Esophagus muscularis mucosa (tissue), 4 donors: Measurements from ENCODE around the gene HTR1D. TPM values are rescaled to one million over a fixed set of nuclear protein-coding genes. Genes with fewer than 3 reads are reported as not detected.

Source experiments
- DNase-seq: peaks from one replicate; pipeline ENCODE4 v3.0.0-alpha.2; 2017; ENCODE audit errors: extremely low spot score
- H3K27ac ChIP-seq, 4 donors: fragments of 200-600 bp; sonication (generic); replicated peaks in 1 of 4; 1 replicate in 3 of 4; 2 replicates in 1 of 4; pipeline ENCODE4 v1.5.1; 2016 to 2019; ENCODE audit warnings: mild to moderate bottlenecking in 1 of 4
- H3K27me3 ChIP-seq, 4 donors: fragments of 200-600 bp; sonication (generic); one replicate each; pipeline versions ENCODE4 v1.5.1 to v1.6.0; 2016 to 2019
- H3K36me3 ChIP-seq, 4 donors: fragments of 200-600 bp; sonication (generic); one replicate each; pipeline ENCODE4 v1.5.1; 2016 to 2019
- H3K4me1 ChIP-seq, 4 donors: fragments of 200-600 bp; sonication (generic); one replicate each; pipeline ENCODE4 v1.5.1; 2016 to 2019
- H3K4me3 ChIP-seq, 4 donors: fragments of 200-600 bp; sonication (generic); 1 replicate in 2 of 4; 2 replicates in 2 of 4; pipeline ENCODE4 v1.5.1; 2016 to 2019; ENCODE audit warnings: mild to moderate bottlenecking in 4 of 4, moderate library complexity in 1 of 4
- H3K9me3 ChIP-seq, 4 donors: fragments of 200-600 bp; sonication (generic); 1 replicate in 3 of 4; 2 replicates in 1 of 4; pipeline ENCODE4 v1.5.1; 2016 to 2019
- EP300 ChIP-seq: sonication (generic); formaldehyde crosslinking; IDR thresholded peaks from one replicate; pipeline ENCODE4 v1.6.1; 2017; ENCODE audit warnings: antibody characterized with exemption
- POLR2A ChIP-seq: fragments of 450-650 bp; IDR thresholded peaks from one replicate; pipeline ENCODE4 v1.6.1; 2017; ENCODE audit warnings: antibody characterized with exemption, moderate library complexity, mild to moderate bottlenecking, low read depth
- POLR2AphosphoS5 ChIP-seq, 2 donors: sonication (generic); formaldehyde crosslinking; IDR thresholded peaks; one replicate each; pipeline ENCODE4 v1.6.1; 2017; ENCODE audit warnings: antibody characterized with exemption in 2 of 2
- WGBS: methylation state at CpG from one replicate; pipeline ENCODE4 v1.1.5; 2018; 5-methylcytosine and 5-hydroxymethylcytosine counted together
- intact Hi-C: fragments of 100-400 bp; cut with DNase I; formaldehyde crosslinking; loops from one replicate; pipeline ENCODE4 v1.15.1; 2023
- small RNA-seq, 3 donors: library from RNA; depleted of rRNA; stranded (forward); fragments of <200 nt; gene quantifications; one replicate each; pipeline ENCODE3, GENCODE V24; 2016
- total RNA-seq, 4 donors: library from RNA; depleted of rRNA; stranded (reverse); fragments of >200 nt; gene quantifications; one replicate each; pipeline versions ENCODE4 v1.1.0 to v1.2.1, GENCODE V29; 2016
- TF ChIP-seq, protein P1 (sequence below), 3 experiments: fragments of 200-600 bp in 2 of 3; fragments of 450-650 bp in 1 of 3; sonication (generic) in 2 of 3; IDR thresholded peaks; one replicate each; pipeline ENCODE4 v1.5.1; 2017 to 2019; ENCODE audit warnings: antibody characterized with exemption in 3 of 3, mild to moderate bottlenecking in 2 of 3, moderate library complexity in 1 of 3

Gene HTR1D
- total RNA-seq, 4 donors from 2014 or later = not detected

GRCh38 chr1:23150742-23151141, 66.6 kb downstream of the HTR1D start:
- no peak for TF ChIP-seq EP300
- TF ChIP-seq, protein P1, sequence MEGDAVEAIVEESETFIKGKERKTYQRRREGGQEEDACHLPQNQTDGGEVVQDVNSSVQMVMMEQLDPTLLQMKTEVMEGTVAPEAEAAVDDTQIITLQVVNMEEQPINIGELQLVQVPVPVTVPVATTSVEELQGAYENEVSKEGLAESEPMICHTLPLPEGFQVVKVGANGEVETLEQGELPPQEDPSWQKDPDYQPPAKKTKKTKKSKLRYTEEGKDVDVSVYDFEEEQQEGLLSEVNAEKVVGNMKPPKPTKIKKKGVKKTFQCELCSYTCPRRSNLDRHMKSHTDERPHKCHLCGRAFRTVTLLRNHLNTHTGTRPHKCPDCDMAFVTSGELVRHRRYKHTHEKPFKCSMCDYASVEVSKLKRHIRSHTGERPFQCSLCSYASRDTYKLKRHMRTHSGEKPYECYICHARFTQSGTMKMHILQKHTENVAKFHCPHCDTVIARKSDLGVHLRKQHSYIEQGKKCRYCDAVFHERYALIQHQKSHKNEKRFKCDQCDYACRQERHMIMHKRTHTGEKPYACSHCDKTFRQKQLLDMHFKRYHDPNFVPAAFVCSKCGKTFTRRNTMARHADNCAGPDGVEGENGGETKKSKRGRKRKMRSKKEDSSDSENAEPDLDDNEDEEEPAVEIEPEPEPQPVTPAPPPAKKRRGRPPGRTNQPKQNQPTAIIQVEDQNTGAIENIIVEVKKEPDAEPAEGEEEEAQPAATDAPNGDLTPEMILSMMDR (IDR thresholded peaks at IDR 0.05) = no peak
- TF ChIP-seq POLR2A = no peak
- no peak for TF ChIP-seq POLR2AphosphoS5 (IDR thresholded peaks at IDR 0.05)
- intact Hi-C loops = no loop called here
- WGBS = 91% methylated on average over 5 of the region's 5 CpGs
- Histone ChIP-seq H3K36me3 (no peaks in the 10 kb centered on the region), H3K27me3 (no peaks in the 10 kb centered on the region), H3K4me1 (peaks cover 26 to 45% (median 34%) of the 10 kb centered on the region in 4 donors), H3K9me3 (no peaks in the 10 kb centered on the region), H3K27ac (no peak overlapping the region), H3K4me3 (no peak overlapping the region)
- DNase-seq = no peak

- Histone ChIP-seq H3K4me1 (peaks cover 20 to 39% (median 28%) of the 10 kb centered on the region in 4 donors), H3K27ac (no peak overlapping the region), H3K36me3 (no peaks in the 10 kb centered on the region), H3K27me3 (no peaks in the 10 kb centered on the region), H3K4me3 (no peak overlapping the region), H3K9me3 (no peaks in the 10 kb centered on the region)
- no peak for DNase-seq
- intact Hi-C loops = no loop called here
- 70% methylated on average over 2 of the region's 2 CpGs for WGBS
- TF ChIP-seq POLR2AphosphoS5 (IDR thresholded peaks at IDR 0.05) = no peak
- TF ChIP-seq EP300 = no peak
Measured at GRCh38 chr1:23150125-23150524, 67.2 kb downstream of the HTR1D start.

- 50% methylated on average over 1 of the region's 1 CpG for WGBS
- TF ChIP-seq EP300 = no peak
- TF ChIP-seq, protein P1 (IDR thresholded peaks at IDR 0.05) = no peak
- TF ChIP-seq POLR2AphosphoS5 (IDR thresholded peaks at IDR 0.05) = no peak
- TF ChIP-seq POLR2A = no peak
- Histone ChIP-seq H3K27me3 (peaks cover 0 to 4% (median 0%) of the 10 kb centered on the region in 4 donors), H3K4me1 (peaks cover 17 to 47% (median 29%) of the 10 kb centered on the region in 4 donors), H3K4me3 (no peak overlapping the region), H3K36me3 (no peaks in the 10 kb centered on the region), H3K9me3 (no peaks in the 10 kb centered on the region), H3K27ac (no peak overlapping the region)
- DNase-seq = no peak
- intact Hi-C loops = no loop called here
Measured at GRCh38 chr1:23149114-23149513, 68.2 kb downstream of the HTR1D start.

- DNase-seq = no peak
- no peak for TF ChIP-seq POLR2AphosphoS5 (IDR thresholded peaks at IDR 0.05)
- no peak for TF ChIP-seq EP300
- TF ChIP-seq, protein P1 (IDR thresholded peaks at IDR 0.05) = no peak
- no peak for TF ChIP-seq POLR2A
- 81% methylated on average over 4 of the region's 4 CpGs for WGBS
- Histone ChIP-seq H3K36me3 (no peaks in the 10 kb centered on the region), H3K27ac (no peak overlapping the region), H3K4me3 (no peak overlapping the region), H3K27me3 (peaks cover 0 to 4% (median 0%) of the 10 kb centered on the region in 4 donors), H3K9me3 (no peaks in the 10 kb centered on the region), H3K4me1 (peaks cover 17 to 50% (median 29%) of the 10 kb centered on the region in 4 donors)
- intact Hi-C loops = no loop called here
Measured at GRCh38 chr1:23148084-23148483, 69.2 kb downstream of the HTR1D start.

Small RNA genes within 50 kb of the gene (small RNA-seq; reads per million reads assigned to genes)
- gene RNU6-135P (0 reads per million in 3 donors), gene RNU6-514P (0 reads per million in 3 donors)

Other genes with a start within 250 kb of the HTR1D start
- gene LACTBL1, start 244.6 kb downstream of the HTR1D start, total RNA-seq = not detected
- not detected for gene TEX46, start 201.7 kb downstream of the HTR1D start, total RNA-seq
- 10 to 100 TPM; 39.0 to 70.2 (median 51.1) TPM for gene KDM1A, start 198.0 kb downstream of the HTR1D start, total RNA-seq
- 10 to 100 TPM; 23.4 to 34.4 (median 27.3) TPM for gene LUZP1, start 48.6 kb downstream of the HTR1D start, total RNA-seq
- 10 to 100 TPM; 59.8 to 75.7 (median 69.4) TPM for gene HNRNPR, start 126.8 kb upstream of the HTR1D start, total RNA-seq
- 10 to 100 TPM; 13.7 to 36.8 (median 16.4) TPM for gene ZNF436, start 152.3 kb upstream of the HTR1D start, total RNA-seq
- 10 to 100 TPM; 16.7 to 24.1 (median 20.9) TPM for gene TCEA3, start 207.2 kb upstream of the HTR1D start, total RNA-seq